HepG2 (cell line): ENCODE measurements around the gene CYP46A1. TPM values are rescaled to one million over a fixed set of nuclear protein-coding genes. Genes with fewer than 3 reads are reported as not detected.

Experiments
- ATAC-seq: fragments of 200-7000 bp; cut with Tn5 transposase; 3 replicates; pipeline ENCODE4 v1.9.1; 2020; ENCODE audit warnings: mild to moderate bottlenecking, moderate library complexity
- BruUV-seq: library from RNA; stranded (reverse); fragments of 400-500 nt; replicated peaks from 2 replicates; lab custom pipeline; 2021; lab: Mats Ljungman, UMichigan
- CTCF ChIA-PET: fragments of 300-600 bp; formaldehyde crosslinking; extraction: SDS; loops from one replicate; lab custom pipeline; 2021; ENCODE audit warnings: low total read pairs, inconsistent platforms, low intra/inter-chr PET ratio; lab: Yijun Ruan, JAX
- POLR2A ChIA-PET: fragments of 350-600 bp; sonication (Branson Sonifier 250); formaldehyde crosslinking; loops from one replicate; lab custom pipeline; 2020; ENCODE audit warnings: antibody characterized with exemption, inconsistent platforms; lab: Yijun Ruan, JAX
- DNase-seq: peaks from one replicate; pipeline ENCODE4 v3.0.0-alpha.2; 2015; ENCODE audit warnings: low spot score
- FAIRE-seq: peaks from 3 replicates; lab custom pipeline; 2011; peaks lifted over from hg19 to GRCh38; lab: Jason Lieb, UNC
- H2AFZ ChIP-seq: one replicate; pipeline ENCODE4 v1.6.1; 2011; ENCODE audit warnings: low read length, inconsistent platforms
- H3K27ac ChIP-seq: fragments of 300-600 bp; 3 replicates; pipeline ENCODE4 v1.8.0; 2011; ENCODE audit warnings: mixed run types, mild to moderate bottlenecking, mixed read lengths, low read length, inconsistent platforms; ENCODE audit not compliant: insufficient read depth; ENCODE audit errors: extremely low read length
- H3K27me3 ChIP-seq, 2 experiments: fragments of 200-600 bp in 1 of 2; 2 replicates in 1 of 2; 3 replicates in 1 of 2; pipeline versions ENCODE4 v1.6.0 to v1.8.0; 2011; ENCODE audit warnings: low read length in 2 of 2, mild to moderate bottlenecking in 2 of 2, moderate library complexity in 2 of 2, inconsistent platforms in 1 of 2; ENCODE audit not compliant: insufficient read depth in 2 of 2, control insufficient read depth in 1 of 2
- H3K36me3 ChIP-seq, 2 experiments: fragments of 200-600 bp in 1 of 2; replicated peaks in 1 of 2; 2 replicates in 1 of 2; 3 replicates in 1 of 2; pipeline versions ENCODE4 v1.5.1 to v1.8.0; 2011; ENCODE audit warnings: low read length in 2 of 2, inconsistent platforms in 1 of 2; ENCODE audit not compliant: insufficient read depth in 2 of 2, control insufficient read depth in 1 of 2
- H3K4me1 ChIP-seq: 2 replicates; pipeline ENCODE4 v1.5.1; 2012; ENCODE audit warnings: low read length, inconsistent platforms; ENCODE audit not compliant: insufficient read depth
- H3K4me2 ChIP-seq: 2 replicates; pipeline ENCODE4 v1.6.0; 2011; ENCODE audit warnings: low read depth, low read length, inconsistent platforms
- H3K4me3 ChIP-seq, 3 experiments: fragments of 200-600 bp in 1 of 3; sonication (generic), shearing (Covaris generic) in 1 of 3; replicated peaks in 1 of 3; 2 replicates each; pipeline ENCODE4 v1.5.1; 2011 to 2016; ENCODE audit warnings: low read length in 3 of 3, inconsistent platforms in 2 of 3, low read depth in 2 of 3, mild to moderate bottlenecking in 2 of 3, control low read depth in 1 of 3, mixed read lengths in 1 of 3; ENCODE audit not compliant: insufficient read depth in 1 of 3
- H3K79me2 ChIP-seq: one replicate; pipeline ENCODE4 v1.6.1; 2011; ENCODE audit warnings: low read length, inconsistent platforms; ENCODE audit not compliant: insufficient read depth
- H3K9ac ChIP-seq: 2 replicates; pipeline ENCODE4 v1.6.0; 2011; ENCODE audit warnings: mild to moderate bottlenecking, low read depth, low read length, inconsistent platforms; ENCODE audit not compliant: insufficient read depth
- H3K9me3 ChIP-seq: 2 replicates; pipeline ENCODE4 v1.5.1; 2012; ENCODE audit warnings: mild to moderate bottlenecking, low read length
- H4K20me1 ChIP-seq: 2 replicates; pipeline ENCODE4 v1.6.0; 2011; ENCODE audit warnings: inconsistent platforms, mild to moderate bottlenecking, low read length, moderate library complexity; ENCODE audit not compliant: insufficient read depth
- DBP ChIP-seq: sonication (generic); formaldehyde crosslinking; IDR thresholded peaks from 2 replicates; pipeline ENCODE4 v1.4.0; 2020; ENCODE audit warnings: missing genetic modification reagents; ENCODE audit errors: not compliant biosample characterization
- PHB2 ChIP-seq: fragments of 450-650 bp; IDR thresholded peaks from 2 replicates; pipeline ENCODE4 v1.6.1; 2018; ENCODE audit not compliant: partially characterized antibody
- RXRB ChIP-seq: IDR thresholded peaks from 2 replicates; pipeline ENCODE4 v1.6.1; 2016; ENCODE audit warnings: borderline replicate concordance, missing genetic modification reagents, missing compliant biosample characterization
- STAG1 ChIP-seq: sonication (generic); formaldehyde crosslinking; IDR thresholded peaks from 2 replicates; pipeline ENCODE4 v1.4.0; 2020; ENCODE audit warnings: missing genetic modification reagents
- THYN1 ChIP-seq: sonication (generic); formaldehyde crosslinking; IDR thresholded peaks from 2 replicates; pipeline ENCODE4 v1.8.1; 2023; ENCODE audit warnings: low read depth, mild to moderate bottlenecking, moderate library complexity, missing genetic modification reagents, borderline replicate concordance
- U2AF2 ChIP-seq: fragments of 200-400 bp; formaldehyde crosslinking; IDR thresholded peaks from 2 replicates; pipeline ENCODE4 v1.6.1; 2017; ENCODE audit warnings: low read depth, mild to moderate bottlenecking, low read length
- ZNF569 ChIP-seq: sonication (generic); formaldehyde crosslinking; IDR thresholded peaks from 2 replicates; pipeline ENCODE4 v1.5.0; 2020; ENCODE audit warnings: mild to moderate bottlenecking, missing genetic modification reagents, moderate library complexity, borderline replicate concordance
- ZNF687 ChIP-seq: sonication (generic); formaldehyde crosslinking; IDR thresholded peaks from 2 replicates; pipeline ENCODE4 v1.5.1; 2020; ENCODE audit warnings: mild to moderate bottlenecking, missing genetic modification reagents, moderate library complexity
- ZNF768 ChIP-seq: sonication (generic); formaldehyde crosslinking; IDR thresholded peaks from 2 replicates; pipeline ENCODE4 v1.4.0; 2020; ENCODE audit warnings: missing genetic modification reagents
- ZNF776 ChIP-seq: sonication (generic); formaldehyde crosslinking; IDR thresholded peaks from 2 replicates; pipeline ENCODE4 v1.4.0; 2020; ENCODE audit warnings: mild to moderate bottlenecking, missing genetic modification reagents
- WGBS: methylation state at CpG from one replicate; pipeline ENCODE4 v1.1.6; 2017; ENCODE audit warnings: low lambda C conversion rate; 5-methylcytosine and 5-hydroxymethylcytosine counted together
- in situ Hi-C: cut with HindIII; loops from 2 replicates; pipeline ENCODE4 v1.10.0; 2017; ENCODE audit warnings: low pct_unique_long_range_greater_than_20kb; ENCODE audit not compliant: extremely low pct_ligation_motif_present
- intact Hi-C: fragments of 100-400 bp; cut with micrococcal nuclease; formaldehyde crosslinking; loops from one replicate; pipeline ENCODE4 v1.10.0; 2022; ENCODE audit not compliant: unreplicated experiment
- polyA plus RNA-seq, 8 experiments: library from polyadenylated mRNA; depleted of rRNA in 3 of 8; stranded (reverse) in 7 of 8; unstranded in 1 of 8; fragments of >200 nt; fragmentation: Illumina TruSeq in 4 of 8; extraction: Trizol in 4 of 8; gene quantifications; 2 replicates each; pipeline versions ENCODE4 v1.2.1 to v1.2.3, GENCODE V29; 2011 to 2016; ENCODE audit warnings: low read depth in 4 of 8, missing spikeins in 1 of 8, mixed read lengths in 1 of 8; ENCODE audit not compliant: insufficient read depth in 1 of 8
- total RNA-seq, 5 experiments: library from RNA; depleted of rRNA; stranded (reverse); fragments of >200 nt; fragmentation: Illumina TruSeq; extraction: Trizol; gene quantifications; 2 replicates each; pipeline ENCODE4 v1.2.3, GENCODE V29; 2016; ENCODE audit warnings: low read depth in 1 of 5

The CYP46A1 gene
- total and polyA plus RNA-seq, 2 of the 13 experiments (the other 11 are each of a cell fraction or from before 2014, with no cell fraction given), result not detected

GRCh38 chr14:99732436-99733210 lies 48.5 kb downstream of the CYP46A1 start:
- TF ChIP-seq PHB2, result no peak
- no peak for TF ChIP-seq U2AF2
- peak; percentile 59; the same call in 1 of the 2 replicates for TF ChIP-seq ZNF768
- TF ChIP-seq ZNF776, result no peak
- no peak for TF ChIP-seq DBP
- TF ChIP-seq RXRB (CRISPR knock-in tag), result no peak
- 0 out of 2 replicates have a peak, but pooled peaks have one; percentile 23 for TF ChIP-seq ZNF687
- TF ChIP-seq STAG1, result no peak
- no peak for TF ChIP-seq ZNF569 (CRISPR knock-in tag)
- no peak for TF ChIP-seq THYN1
- Histone ChIP-seq H3K4me3 (no peak overlapping the region), H3K4me2 (peak overlapping the region; percentile 29), H3K79me2 (no peaks in the 10 kb centered on the region), H3K9ac (no peak overlapping the region), H3K36me3 (no peaks in the 10 kb centered on the region), H3K9me3 (no peaks in the 10 kb centered on the region), H3K27me3 (peaks cover 6 to 51% of the 10 kb centered on the region in 2 experiments), H4K20me1 (no peaks in the 10 kb centered on the region), H3K27ac (no peak overlapping the region), H3K4me1 (peaks cover 50% of the 10 kb centered on the region), H2AFZ (no peak overlapping the region)
- ATAC-seq (no peak), DNase-seq (no peak), FAIRE-seq (no peak)
- POLR2A ChIA-PET, result no interaction called here
- CTCF ChIA-PET, result no interaction called here
- in situ Hi-C loops (loop anchor here (5.0 kb wide), 1 partner anchor 155 kb away; no protein-coding TSS in a partner anchor), intact Hi-C loops (no loop called here)
- 27% methylated on average over 7 of the region's 23 CpGs for WGBS
- BruUV-seq, result no TSS peak
